ENCODE results near the gene DDX42. TPM values are rescaled to one million over a fixed set of nuclear protein-coding genes. Genes with fewer than 3 reads are reported as not detected.

DDX42 gene
- polyA plus RNA-seq, 2 of the 4 experiments (the other 2 are of a cell fraction), result 124 to 262 TPM

DNA sequence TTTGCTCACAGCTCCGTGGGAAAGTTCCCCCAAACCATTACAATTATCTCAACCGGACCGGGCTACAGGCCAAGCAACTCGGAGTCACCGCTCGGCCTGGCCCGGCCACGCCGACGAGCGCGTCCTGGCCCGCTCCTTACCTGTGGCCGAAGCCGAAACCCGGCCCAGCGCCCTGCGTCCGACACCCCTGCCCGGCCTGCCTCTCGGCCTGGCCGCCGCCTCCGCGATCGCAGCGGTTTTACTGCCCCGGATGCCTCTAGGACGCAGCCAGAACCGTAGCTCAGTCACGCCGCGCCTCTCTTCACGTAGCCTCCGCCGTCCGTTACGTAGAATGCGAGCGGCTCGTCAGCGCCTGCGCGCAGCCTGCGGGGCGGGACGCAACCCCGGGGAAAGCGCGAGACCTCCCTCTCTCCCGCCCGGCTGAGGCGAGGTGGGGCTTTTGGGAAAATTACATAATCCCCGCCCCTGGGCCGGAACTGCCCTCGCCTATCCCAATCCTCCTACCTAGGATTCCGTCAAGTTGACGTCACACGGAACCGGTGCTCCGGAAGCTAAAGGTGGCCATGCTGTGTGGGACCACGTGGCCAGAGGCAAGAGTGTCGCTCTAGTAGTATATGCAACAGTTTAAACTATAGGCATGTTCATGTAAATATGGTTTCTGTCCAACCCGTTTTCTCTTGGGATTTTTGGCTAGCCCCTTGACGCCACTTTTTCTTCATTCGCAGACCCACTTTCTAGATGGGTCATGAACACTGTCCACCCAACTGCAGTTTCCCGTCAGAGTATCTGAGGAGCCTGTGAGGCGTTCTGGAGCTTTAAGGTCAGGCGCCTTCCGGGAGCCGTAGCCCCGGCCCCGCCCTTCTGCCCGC is 464 bp upstream of the DDX42 start, which contains the start of gene CCDC47 (continued):
- TF ChIP-seq, protein P1, sequence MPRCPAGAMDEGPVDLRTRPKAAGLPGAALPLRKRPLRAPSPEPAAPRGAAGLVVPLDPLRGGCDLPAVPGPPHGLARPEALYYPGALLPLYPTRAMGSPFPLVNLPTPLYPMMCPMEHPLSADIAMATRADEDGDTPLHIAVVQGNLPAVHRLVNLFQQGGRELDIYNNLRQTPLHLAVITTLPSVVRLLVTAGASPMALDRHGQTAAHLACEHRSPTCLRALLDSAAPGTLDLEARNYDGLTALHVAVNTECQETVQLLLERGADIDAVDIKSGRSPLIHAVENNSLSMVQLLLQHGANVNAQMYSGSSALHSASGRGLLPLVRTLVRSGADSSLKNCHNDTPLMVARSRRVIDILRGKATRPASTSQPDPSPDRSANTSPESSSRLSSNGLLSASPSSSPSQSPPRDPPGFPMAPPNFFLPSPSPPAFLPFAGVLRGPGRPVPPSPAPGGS (IDR thresholded peaks at IDR 0.05), result peak; percentile 94
- peak; percentile 33; the same call in 1 of the 2 replicates for TF ChIP-seq EHF (CRISPR knock-in tag; IDR thresholded peaks at IDR 0.05)
- peak; percentile 46; the same call in 1 of the 2 replicates for TF ChIP-seq HOXA7 (CRISPR knock-in tag; IDR thresholded peaks at IDR 0.05)
- peak; percentile 38; the same call in 1 of the 2 replicates for TF ChIP-seq FOSB (CRISPR knock-in tag; IDR thresholded peaks at IDR 0.05)
- TF ChIP-seq MYC (IDR thresholded peaks at IDR 0.05; ENCODE audit: borderline replicate concordance, low read length), result peak; percentile 100
- TF ChIP-seq, protein P2, sequence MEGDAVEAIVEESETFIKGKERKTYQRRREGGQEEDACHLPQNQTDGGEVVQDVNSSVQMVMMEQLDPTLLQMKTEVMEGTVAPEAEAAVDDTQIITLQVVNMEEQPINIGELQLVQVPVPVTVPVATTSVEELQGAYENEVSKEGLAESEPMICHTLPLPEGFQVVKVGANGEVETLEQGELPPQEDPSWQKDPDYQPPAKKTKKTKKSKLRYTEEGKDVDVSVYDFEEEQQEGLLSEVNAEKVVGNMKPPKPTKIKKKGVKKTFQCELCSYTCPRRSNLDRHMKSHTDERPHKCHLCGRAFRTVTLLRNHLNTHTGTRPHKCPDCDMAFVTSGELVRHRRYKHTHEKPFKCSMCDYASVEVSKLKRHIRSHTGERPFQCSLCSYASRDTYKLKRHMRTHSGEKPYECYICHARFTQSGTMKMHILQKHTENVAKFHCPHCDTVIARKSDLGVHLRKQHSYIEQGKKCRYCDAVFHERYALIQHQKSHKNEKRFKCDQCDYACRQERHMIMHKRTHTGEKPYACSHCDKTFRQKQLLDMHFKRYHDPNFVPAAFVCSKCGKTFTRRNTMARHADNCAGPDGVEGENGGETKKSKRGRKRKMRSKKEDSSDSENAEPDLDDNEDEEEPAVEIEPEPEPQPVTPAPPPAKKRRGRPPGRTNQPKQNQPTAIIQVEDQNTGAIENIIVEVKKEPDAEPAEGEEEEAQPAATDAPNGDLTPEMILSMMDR (IDR thresholded peaks at IDR 0.05), result no peak
- TF ChIP-seq HEYL (CRISPR knock-in tag; IDR thresholded peaks at IDR 0.05), result no peak
- peak; percentile 77; the same call in 1 of the 2 replicates for TF ChIP-seq HOXB5 (CRISPR knock-in tag; IDR thresholded peaks at IDR 0.05)
- TF ChIP-seq, protein P3, sequence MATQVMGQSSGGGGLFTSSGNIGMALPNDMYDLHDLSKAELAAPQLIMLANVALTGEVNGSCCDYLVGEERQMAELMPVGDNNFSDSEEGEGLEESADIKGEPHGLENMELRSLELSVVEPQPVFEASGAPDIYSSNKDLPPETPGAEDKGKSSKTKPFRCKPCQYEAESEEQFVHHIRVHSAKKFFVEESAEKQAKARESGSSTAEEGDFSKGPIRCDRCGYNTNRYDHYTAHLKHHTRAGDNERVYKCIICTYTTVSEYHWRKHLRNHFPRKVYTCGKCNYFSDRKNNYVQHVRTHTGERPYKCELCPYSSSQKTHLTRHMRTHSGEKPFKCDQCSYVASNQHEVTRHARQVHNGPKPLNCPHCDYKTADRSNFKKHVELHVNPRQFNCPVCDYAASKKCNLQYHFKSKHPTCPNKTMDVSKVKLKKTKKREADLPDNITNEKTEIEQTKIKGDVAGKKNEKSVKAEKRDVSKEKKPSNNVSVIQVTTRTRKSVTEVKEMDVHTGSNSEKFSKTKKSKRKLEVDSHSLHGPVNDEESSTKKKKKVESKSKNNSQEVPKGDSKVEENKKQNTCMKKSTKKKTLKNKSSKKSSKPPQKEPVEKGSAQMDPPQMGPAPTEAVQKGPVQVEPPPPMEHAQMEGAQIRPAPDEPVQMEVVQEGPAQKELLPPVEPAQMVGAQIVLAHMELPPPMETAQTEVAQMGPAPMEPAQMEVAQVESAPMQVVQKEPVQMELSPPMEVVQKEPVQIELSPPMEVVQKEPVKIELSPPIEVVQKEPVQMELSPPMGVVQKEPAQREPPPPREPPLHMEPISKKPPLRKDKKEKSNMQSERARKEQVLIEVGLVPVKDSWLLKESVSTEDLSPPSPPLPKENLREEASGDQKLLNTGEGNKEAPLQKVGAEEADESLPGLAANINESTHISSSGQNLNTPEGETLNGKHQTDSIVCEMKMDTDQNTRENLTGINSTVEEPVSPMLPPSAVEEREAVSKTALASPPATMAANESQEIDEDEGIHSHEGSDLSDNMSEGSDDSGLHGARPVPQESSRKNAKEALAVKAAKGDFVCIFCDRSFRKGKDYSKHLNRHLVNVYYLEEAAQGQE (IDR thresholded peaks at IDR 0.05), result peak; percentile 83
- TF ChIP-seq ZSCAN20 (CRISPR knock-in tag; IDR thresholded peaks at IDR 0.05), result no peak
- TF ChIP-seq EP300 (IDR thresholded peaks at IDR 0.05), result no peak
- peak; percentile 94 for TF ChIP-seq POLR2A (IDR thresholded peaks at IDR 0.05; ENCODE audit: low read length)
- no peak for TF ChIP-seq CBX2 (IDR thresholded peaks at IDR 0.05; ENCODE audit: borderline replicate concordance, low read depth)
- TF ChIP-seq, protein P4, sequence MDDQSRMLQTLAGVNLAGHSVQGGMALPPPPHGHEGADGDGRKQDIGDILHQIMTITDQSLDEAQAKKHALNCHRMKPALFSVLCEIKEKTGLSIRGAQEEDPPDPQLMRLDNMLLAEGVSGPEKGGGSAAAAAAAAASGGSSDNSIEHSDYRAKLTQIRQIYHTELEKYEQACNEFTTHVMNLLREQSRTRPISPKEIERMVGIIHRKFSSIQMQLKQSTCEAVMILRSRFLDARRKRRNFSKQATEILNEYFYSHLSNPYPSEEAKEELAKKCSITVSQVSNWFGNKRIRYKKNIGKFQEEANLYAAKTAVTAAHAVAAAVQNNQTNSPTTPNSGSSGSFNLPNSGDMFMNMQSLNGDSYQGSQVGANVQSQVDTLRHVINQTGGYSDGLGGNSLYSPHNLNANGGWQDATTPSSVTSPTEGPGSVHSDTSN (IDR thresholded peaks at IDR 0.05), result peak; percentile 41
- TF ChIP-seq, protein P5, sequence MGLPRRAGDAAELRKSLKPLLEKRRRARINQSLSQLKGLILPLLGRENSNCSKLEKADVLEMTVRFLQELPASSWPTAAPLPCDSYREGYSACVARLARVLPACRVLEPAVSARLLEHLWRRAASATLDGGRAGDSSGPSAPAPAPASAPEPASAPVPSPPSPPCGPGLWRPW (IDR thresholded peaks at IDR 0.05), result no peak
- 0 out of 2 replicates have a peak, but pooled peaks have one; percentile 46 for TF ChIP-seq RARB (CRISPR knock-in tag; IDR thresholded peaks at IDR 0.05)

DNA sequence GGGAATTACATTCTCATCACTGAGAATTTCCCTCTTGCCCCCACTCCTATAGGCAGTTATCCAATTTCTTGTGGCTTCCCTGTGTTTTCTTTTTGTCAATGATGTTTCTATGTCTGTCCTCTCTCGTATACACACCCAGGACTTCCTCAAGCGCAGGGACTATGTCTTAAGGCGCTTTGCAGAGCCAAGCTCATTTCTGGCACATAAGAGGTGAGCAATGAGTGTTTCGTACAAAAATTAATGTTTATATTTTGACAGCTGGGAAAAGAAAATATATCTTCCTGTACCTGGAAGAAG is 947 bp downstream of the DDX42 start:
- CTCF ChIA-PET, result interaction anchor here (1.2 to 3.3 kb wide), 8 partner anchors 9 to 162 kb away, joined by 3 to 15 read pairs (median 5); no protein-coding TSS in a partner anchor
- WGBS (ENCODE audit: missing lambda C conversion rate), result 2% methylated on average over 4 of the region's 4 CpGs
- no peak for TF ChIP-seq FOSL2 (IDR thresholded peaks at IDR 0.05)
- no peak for TF ChIP-seq FOSL2 (CRISPR knock-in tag; IDR thresholded peaks at IDR 0.05)
- no peak for TF ChIP-seq RNF2 (IDR thresholded peaks at IDR 0.05; ENCODE audit: borderline replicate concordance, low read depth)
- no peak for TF ChIP-seq MYC (IDR thresholded peaks at IDR 0.05; ENCODE audit: borderline replicate concordance, low read length)
- TF ChIP-seq SMC3 (IDR thresholded peaks at IDR 0.05), result no peak
- TF ChIP-seq RCOR1 (IDR thresholded peaks at IDR 0.05; ENCODE audit: low read depth, low read length), result no peak
- TF ChIP-seq FOSB (CRISPR knock-in tag; IDR thresholded peaks at IDR 0.05), result no peak
- no peak for TF ChIP-seq ZSCAN20 (CRISPR knock-in tag; IDR thresholded peaks at IDR 0.05)
- TF ChIP-seq ESRRA (IDR thresholded peaks at IDR 0.05; ENCODE audit: borderline replicate concordance, low read length), result no peak
- TF ChIP-seq, protein P6, sequence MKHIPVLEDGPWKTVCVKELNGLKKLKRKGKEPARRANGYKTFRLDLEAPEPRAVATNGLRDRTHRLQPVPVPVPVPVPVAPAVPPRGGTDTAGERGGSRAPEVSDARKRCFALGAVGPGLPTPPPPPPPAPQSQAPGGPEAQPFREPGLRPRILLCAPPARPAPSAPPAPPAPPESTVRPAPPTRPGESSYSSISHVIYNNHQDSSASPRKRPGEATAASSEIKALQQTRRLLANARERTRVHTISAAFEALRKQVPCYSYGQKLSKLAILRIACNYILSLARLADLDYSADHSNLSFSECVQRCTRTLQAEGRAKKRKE (CRISPR knock-in tag; IDR thresholded peaks at IDR 0.05; ENCODE audit: low read depth), result no peak
- no peak for TF ChIP-seq POLR2AphosphoS2 (conservative IDR thresholded peaks at IDR 0.05; ENCODE audit: low read length)
- no peak for TF ChIP-seq ZC3H11A (IDR thresholded peaks at IDR 0.05)
- TF ChIP-seq CBX8 (IDR thresholded peaks at IDR 0.05), result no peak
- TF ChIP-seq, protein P7, sequence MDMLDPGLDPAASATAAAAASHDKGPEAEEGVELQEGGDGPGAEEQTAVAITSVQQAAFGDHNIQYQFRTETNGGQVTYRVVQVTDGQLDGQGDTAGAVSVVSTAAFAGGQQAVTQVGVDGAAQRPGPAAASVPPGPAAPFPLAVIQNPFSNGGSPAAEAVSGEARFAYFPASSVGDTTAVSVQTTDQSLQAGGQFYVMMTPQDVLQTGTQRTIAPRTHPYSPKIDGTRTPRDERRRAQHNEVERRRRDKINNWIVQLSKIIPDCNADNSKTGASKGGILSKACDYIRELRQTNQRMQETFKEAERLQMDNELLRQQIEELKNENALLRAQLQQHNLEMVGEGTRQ (IDR thresholded peaks at IDR 0.05), result no peak
- TF ChIP-seq HOXA7 (CRISPR knock-in tag; IDR thresholded peaks at IDR 0.05), result no peak
- TF ChIP-seq PHF8 (IDR thresholded peaks at IDR 0.05; ENCODE audit: borderline replicate concordance, low read depth), result no peak

More for the DNA sequence above, 947 bp downstream of the DDX42 start:
- Histone ChIP-seq H3K9me3 (no peaks in the 10 kb centered on the region), H3K4me2 (peak overlapping the region; percentile 89), H3K27ac (peak overlapping the region; percentile 98 to 99), H3K4me1 (peaks cover 40% of the 10 kb centered on the region), H3K4me3 (peak overlapping the region; percentile 71)
- no peak for DNase-seq (ENCODE audit: low read depth in 1 of 2, low spot score in 1 of 2)
- POLR2A ChIA-PET, result interaction anchor here (2.0 to 2.4 kb wide), 2 partner anchors 9 to 19 kb away, joined by 9 to 31 read pairs; no protein-coding TSS in a partner anchor
- FAIRE-seq, result no peak
- no peak for ATAC-seq
